Activated CD8-positive, alpha-beta memory T cell treated with anti-CD3 and anti-CD28 coated beads, Interleukin-2, amount 50 U/mL, for 48 hours (primary cell): ENCODE data around the gene ARHGAP25.
A peak's percentile ranks its signal among the peaks of the same experiment; 100 is the strongest.

ENCODE experiments used
- DNase-seq: peaks from one replicate; pipeline ENCODE4 v3.0.0-alpha.2; 2020

Gene ARHGAP25

GRCh38 chr2:68767996-68768395 lies 33.4 kb downstream of the ARHGAP25 start:
- no peak for DNase-seq

GRCh38 chr2:68768461-68768860 lies 33.9 kb downstream of the ARHGAP25 start:
- DNase-seq: no peak

GRCh38 chr2:68768951-68769350 lies 34.3 kb downstream of the ARHGAP25 start:
- no peak for DNase-seq

DNA sequence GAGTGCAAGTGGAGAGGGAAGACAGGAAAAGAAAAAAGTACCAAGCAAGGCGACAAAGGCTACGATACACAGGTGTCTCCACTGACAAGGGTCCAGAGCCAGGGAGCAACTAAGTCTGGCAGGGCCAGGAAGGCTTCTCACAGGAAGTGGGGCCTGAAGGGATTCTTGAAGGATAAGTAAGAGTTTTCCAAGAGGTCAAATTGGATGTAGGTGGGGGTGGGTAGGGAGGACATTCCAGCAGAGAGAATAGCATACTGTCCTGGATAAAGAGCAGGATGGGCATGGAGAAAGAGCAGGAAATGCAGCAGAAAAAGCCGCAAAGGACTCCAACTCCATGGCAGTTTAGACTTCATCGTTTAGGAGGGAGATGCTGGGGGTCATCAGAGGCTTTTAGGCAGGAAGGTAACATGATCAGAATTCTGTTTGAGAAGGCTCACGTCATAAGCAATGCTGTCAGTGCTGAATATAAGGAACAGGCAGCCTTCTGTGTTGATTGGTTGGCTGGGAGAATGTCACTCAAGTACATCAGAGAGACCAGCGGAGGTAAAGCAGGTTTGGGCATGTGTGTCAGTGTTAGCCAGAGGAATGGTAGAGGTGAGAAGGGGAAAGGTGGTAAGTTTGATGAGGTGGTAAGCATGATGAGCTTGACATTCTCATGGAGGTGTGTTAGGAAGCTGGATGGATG lies 35.1 kb downstream of the ARHGAP25 start:
- no peak for DNase-seq

DNA sequence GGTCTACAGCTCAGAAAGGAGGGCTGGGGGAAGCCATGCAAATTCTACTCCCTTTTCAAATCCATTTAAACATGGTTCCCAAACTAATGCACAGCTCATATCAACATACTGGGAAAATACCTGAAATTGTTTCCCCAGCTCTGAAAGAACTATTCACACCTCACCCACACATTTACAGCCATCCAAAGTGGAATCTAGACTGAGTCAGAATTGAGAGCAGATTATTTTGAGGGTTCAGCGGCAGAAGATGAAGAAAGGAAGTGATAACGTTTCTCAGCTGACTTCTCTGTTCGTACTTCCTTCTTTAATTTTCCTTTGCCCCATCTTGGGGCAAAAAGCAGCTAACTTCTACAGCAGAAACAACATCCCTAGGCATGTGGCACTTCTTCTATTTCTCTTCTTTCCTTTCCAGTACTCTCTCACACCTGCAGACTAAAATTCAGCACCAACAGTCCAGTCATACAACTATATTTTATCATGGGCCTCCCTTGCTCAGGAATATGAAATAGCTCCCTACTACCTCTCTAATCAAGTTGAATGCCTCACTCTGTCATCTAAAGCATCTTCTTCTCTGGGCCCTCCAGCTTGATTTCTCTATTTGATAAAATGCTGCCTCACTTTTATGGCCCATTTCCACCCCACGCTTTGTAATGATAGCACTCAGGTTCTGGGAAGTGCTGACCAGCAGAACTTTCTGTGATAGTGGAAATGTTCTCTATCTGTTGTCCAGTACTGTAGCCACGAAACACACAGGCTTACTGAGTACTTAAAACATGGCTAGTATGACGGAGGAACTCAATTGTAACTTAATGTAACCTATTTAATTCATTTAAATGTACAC lies 35.9 kb downstream of the ARHGAP25 start:
- DNase-seq: no peak

DNA sequence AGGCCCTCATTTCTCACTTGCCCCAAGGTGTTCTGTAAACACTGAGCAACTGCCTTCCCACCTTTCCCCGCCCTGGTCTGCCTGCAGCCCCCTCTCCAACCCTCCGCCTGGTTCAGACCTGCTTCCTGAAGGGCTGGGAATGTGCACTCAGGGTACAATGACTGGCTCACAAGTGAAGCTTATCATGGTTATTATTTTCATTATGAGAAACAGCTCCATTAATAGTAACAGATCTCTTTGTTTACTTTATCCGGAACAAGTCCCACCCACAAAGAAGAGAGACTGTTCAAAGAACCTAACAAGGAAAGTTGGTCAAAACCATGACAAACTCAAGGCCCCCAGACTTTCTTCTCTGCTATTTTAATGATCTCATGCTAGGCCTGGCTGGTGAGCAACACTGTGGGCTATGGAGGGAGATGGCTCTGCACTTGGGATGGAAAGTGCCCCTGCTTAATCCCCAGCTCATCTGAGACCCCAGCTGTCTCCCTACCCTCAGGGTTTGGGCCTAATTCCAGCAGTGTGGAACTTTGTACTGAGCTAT lies 36.7 kb downstream of the ARHGAP25 start:
- no peak for DNase-seq

DNA sequence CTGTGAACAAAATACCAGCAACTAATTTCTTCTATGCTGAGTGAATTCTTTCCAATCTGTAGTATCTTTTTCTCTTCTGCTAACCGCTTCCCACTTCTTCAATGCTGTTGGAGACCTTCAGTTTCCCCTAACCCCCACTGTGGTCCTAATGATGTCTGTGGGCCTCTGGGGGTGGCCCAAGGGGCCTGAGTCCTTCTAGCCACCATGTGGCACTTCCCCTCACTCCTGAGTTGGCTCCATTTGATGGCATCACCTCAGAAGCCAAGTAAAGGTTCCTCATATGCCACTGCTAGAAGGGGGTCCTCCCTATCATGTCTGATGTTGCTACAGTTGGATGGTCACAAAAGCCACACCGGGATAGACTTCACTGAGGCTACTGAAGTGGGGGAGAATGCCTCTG lies 37.5 kb downstream of the ARHGAP25 start:
- DNase-seq: no peak

- DNase-seq: peak; percentile 82
Observed at GRCh38 chr2:68774569-68775271, 40.1 kb downstream of the ARHGAP25 start.

- DNase-seq: no peak
Observed at GRCh38 chr2:68775272-68775842, 40.7 kb downstream of the ARHGAP25 start.

- no peak for DNase-seq
Observed at GRCh38 chr2:68776124-68776523, 41.5 kb downstream of the ARHGAP25 start.

- DNase-seq: no peak
Observed at GRCh38 chr2:68779595-68779994, 45.0 kb downstream of the ARHGAP25 start.

GRCh38 chr2:68784188-68784587 lies 49.6 kb downstream of the ARHGAP25 start:
- DNase-seq: no peak

DNA sequence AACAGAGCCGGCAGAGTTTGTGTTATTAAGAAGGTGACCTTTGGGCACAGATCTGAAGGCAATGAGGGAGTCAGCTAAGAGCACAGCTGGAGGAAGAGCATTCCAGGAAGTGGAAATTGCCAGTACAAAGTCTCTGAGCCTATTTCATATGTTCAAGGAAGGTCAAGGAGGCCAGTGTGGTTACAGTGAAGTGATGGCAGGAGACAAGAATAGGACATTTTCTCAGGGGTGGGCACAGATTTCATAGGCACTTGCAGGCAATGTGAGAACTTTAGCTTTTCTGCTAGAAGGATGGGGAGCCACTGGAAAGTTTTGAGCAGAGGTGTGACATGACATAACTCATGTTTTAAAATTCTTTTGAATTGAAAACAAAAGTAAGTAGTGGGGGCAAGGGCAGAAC lies 50.3 kb downstream of the ARHGAP25 start:
- DNase-seq: no peak

DNA sequence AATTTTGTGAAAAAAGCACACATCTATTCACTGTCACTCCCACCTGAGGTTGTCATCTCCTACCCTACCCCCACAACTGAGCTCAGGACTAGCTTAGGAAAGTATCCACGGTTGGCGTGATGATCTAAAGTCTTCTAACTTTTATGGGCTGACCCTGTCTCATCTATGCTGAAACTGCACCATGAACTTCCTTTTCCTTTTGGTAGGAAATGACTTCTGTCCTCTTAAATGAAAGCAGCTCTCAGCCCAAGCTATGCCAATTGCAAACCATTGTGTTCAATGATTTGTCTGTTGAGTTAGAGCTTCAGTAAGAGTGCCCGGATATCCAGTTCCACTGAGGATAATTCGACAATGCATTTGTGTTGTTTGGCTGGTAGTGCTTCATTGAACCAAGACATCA lies 52.7 kb downstream of the ARHGAP25 start:
- DNase-seq: no peak

DNA sequence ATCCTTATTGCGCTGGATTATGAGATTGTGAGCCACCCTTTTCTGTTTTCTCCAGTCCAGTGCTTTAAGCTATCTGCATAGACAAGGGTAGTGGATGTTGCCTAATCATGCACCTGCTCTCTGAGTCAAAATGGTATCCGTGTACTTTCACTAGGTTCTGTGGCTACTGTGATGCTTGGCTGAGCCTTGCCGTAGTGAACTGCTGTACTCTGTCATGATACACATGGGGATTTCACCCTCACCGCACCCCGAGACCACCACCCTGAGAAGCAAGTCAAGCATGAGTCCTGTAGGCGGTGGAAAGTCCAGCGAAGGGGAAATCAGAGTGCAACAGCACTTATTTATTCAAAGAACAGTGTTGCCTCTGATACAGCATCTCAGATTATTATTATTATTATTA lies 55.0 kb downstream of the ARHGAP25 start:
- peak; percentile 74 for DNase-seq

- no peak for DNase-seq
Observed at GRCh38 chr2:68790600-68790999, 56.0 kb downstream of the ARHGAP25 start.

DNA sequence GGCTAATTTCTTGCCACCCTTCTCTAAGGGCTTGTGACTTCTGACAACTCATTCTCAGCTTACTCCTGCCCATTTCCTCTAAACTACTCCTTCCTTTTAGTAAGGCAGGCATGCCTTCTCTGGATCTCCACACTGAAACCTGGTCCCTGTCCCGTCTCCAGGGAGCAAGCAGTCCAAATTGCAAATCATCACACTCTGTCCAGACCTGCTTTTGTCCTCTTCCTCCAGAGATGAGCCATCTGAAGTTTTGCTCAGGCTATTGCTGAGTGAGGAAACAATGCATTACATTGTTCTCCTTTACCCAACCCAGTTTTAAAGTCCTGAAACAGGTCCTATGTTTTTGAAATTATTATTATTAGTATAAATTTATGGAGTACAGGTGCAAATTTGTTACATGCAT lies 57.3 kb downstream of the ARHGAP25 start:
- no peak for DNase-seq

- DNase-seq: no peak
Observed at GRCh38 chr2:68792751-68793150, 58.1 kb downstream of the ARHGAP25 start.

GRCh38 chr2:68796295-68796905 lies 61.8 kb downstream of the ARHGAP25 start:
- no peak for DNase-seq

GRCh38 chr2:68798569-68798968 lies 64.0 kb downstream of the ARHGAP25 start:
- no peak for DNase-seq

- DNase-seq: peak; percentile 17
Observed at GRCh38 chr2:68799140-68800026, 64.8 kb downstream of the ARHGAP25 start.

- DNase-seq: no peak
Observed at GRCh38 chr2:68800027-68800401, 65.4 kb downstream of the ARHGAP25 start.
